Measurements from ENCODE around the gene PXDN. TPM values are rescaled to one million over a fixed set of nuclear protein-coding genes. Genes with fewer than 3 reads are reported as not detected.

Gene PXDN
- total and polyA plus RNA-seq, 8 donors, result 2.0 to 21.1 (median 4.2) TPM

DNA sequence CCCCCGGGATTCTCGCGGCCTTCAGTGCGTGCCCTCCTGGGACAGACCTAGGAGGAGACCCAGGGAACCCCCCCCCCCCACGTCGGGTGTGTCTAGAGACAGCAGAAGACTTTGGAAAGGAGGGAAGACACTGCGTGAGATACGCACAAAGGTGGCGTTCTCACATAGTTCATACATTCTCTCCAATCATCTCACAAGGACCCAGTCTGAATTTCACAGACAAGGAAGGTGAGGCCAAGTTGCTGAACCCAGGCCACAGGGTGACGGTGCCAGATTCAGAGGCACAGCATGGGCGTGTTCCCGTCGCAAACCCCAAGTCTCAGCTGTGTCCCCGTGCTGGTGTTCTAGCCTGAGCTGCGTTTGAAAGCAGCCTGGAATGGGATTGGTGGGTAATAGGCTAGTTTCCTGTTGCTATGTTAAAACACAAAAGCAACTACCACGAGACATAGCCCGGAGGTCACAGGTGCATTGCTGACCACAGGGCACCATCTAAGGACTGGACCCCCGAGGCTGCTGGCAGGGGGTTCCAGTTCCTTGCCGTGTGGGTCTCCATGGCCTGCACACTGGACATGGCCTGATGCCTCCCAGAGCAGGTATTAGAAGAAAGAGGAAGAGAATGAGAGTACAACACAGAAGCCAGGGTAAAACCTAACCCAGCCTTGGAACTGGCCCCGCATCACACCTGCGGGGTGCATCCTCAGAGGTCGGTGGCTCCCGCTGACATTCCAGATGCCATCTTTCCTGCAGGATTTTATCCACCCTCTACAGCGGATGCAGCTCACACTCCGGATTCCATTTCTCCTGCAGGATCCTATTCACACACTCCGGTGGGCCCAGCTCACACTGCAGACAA, 1.1 kb upstream of the PXDN start:
- ATAC-seq, result no peak
- no peaks in the 10 kb centered on the region for H3K9me3 ChIP-seq
- peaks cover 0 to 6% (median 0%) of the 10 kb centered on the region in 4 donors for H3K27me3 ChIP-seq
- H3K36me3 ChIP-seq, result no peaks in the 10 kb centered on the region
- WGBS, 2 donors, result 51 to 59% methylated on average over 26 of the region's 26 CpGs
- H3K4me3 ChIP-seq, result peak overlapping the region in 2 of 4 donors; percentile 25 to 50
- intact Hi-C loops (cut with DNase I), result loop anchor here in 1 of 3 donors (10.0 kb wide), 1 partner anchor 151 kb away; no protein-coding TSS in a partner anchor
- DNase-seq, result peak in 2 of 6 donors; percentile 3 to 24
- H3K27ac ChIP-seq, result no peak overlapping the region
- TF ChIP-seq, protein P1, sequence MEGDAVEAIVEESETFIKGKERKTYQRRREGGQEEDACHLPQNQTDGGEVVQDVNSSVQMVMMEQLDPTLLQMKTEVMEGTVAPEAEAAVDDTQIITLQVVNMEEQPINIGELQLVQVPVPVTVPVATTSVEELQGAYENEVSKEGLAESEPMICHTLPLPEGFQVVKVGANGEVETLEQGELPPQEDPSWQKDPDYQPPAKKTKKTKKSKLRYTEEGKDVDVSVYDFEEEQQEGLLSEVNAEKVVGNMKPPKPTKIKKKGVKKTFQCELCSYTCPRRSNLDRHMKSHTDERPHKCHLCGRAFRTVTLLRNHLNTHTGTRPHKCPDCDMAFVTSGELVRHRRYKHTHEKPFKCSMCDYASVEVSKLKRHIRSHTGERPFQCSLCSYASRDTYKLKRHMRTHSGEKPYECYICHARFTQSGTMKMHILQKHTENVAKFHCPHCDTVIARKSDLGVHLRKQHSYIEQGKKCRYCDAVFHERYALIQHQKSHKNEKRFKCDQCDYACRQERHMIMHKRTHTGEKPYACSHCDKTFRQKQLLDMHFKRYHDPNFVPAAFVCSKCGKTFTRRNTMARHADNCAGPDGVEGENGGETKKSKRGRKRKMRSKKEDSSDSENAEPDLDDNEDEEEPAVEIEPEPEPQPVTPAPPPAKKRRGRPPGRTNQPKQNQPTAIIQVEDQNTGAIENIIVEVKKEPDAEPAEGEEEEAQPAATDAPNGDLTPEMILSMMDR (IDR thresholded peaks at IDR 0.05), result no peak
- no peaks in the 10 kb centered on the region for H3K4me1 ChIP-seq
- no peak for FAIRE-seq

DNA sequence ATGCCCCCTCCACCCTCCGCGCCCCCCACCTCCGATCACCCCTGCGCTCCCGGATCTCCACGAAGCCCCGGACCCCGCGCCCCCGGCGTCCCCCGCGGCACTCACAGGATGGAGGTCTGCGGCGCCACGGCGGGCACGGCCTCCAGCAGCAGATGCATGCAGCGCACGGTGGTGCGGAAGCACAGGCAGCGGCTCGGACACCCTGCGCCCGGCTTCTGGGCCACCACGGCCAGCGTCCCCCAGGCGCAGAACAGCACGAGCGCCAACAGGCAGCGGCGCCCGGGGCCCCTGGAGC, 217 bp downstream of the PXDN start:
- H3K27me3 ChIP-seq, result peaks cover 0 to 6% (median 0%) of the 10 kb centered on the region in 4 donors
- no peaks in the 10 kb centered on the region for H3K36me3 ChIP-seq
- WGBS, 2 donors, result 1 to 2% methylated on average over 31 to 33 of the region's 33 CpGs
- FAIRE-seq (no peak), ATAC-seq (peak in 3 of 4 donors; percentile 10 to 40 (median 14)), DNase-seq (peak in 3 of 6 donors; percentile 10 to 68 (median 59))
- peak overlapping the region in 1 of 4 donors; percentile 12 for H3K27ac ChIP-seq
- intact Hi-C loops (cut with DNase I), result loop anchor here in 1 of 3 donors (10.0 kb wide), 1 partner anchor 149 kb away; no protein-coding TSS in a partner anchor
- no peaks in the 10 kb centered on the region for H3K4me1 ChIP-seq
- TF ChIP-seq, protein P1 (IDR thresholded peaks at IDR 0.05), result no peak
- peak overlapping the region in 3 of 4 donors; percentile 10 to 50 (median 25) for H3K4me3 ChIP-seq
- H3K9me3 ChIP-seq, result no peaks in the 10 kb centered on the region

DNA sequence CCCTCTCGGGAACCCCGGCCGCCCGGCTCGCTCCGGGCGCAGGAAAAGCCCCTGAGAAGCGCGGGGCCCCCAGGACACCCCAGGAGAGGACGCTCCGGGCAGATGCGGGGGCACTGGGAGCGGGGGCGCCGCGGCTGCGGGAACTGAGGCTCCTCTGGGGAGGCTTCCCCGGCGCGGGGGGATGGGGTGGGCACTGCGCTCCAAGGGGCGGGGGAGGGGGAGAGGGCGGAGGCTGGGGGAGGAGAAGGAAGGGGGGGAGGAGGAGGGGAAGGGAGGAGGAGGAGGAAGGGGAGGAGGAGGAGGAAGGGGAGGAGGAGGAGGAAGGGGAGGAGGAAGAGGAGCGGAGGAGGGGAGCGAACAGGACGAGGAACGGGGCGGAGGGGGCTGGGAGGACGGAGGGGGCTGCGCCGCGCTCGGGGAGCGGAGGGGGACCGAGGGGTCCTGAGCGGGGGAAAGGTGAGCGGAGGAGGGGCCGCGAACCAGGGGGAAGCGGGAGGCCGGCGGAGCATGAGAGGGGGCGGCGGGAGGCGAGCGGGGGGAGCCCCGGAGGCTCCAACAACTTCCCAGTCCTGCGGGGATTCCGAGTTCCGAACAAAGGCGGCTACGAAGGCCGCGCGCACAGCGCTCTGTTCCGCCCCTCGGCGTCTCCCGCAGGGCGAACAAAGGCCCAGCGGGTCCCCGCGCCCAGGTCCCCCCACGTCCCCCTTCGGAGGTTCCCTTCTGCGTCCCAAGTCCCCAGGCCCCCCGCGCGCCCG, 742 bp downstream of the PXDN start:
- no peak for FAIRE-seq
- Histone ChIP-seq H3K27ac (peak overlapping the region in 2 of 4 donors; percentile 59 to 63), H3K27me3 (peaks cover 0 to 6% (median 0%) of the 10 kb centered on the region in 4 donors), H3K9me3 (no peaks in the 10 kb centered on the region), H3K4me3 (peak overlapping the region; percentile 18 to 50 (median 22)), H3K4me1 (no peaks in the 10 kb centered on the region), H3K36me3 (no peaks in the 10 kb centered on the region)
- TF ChIP-seq, protein P1 (IDR thresholded peaks at IDR 0.05), result no peak
- intact Hi-C loops (cut with DNase I), result loop anchor here in 1 of 3 donors (10.0 kb wide), 1 partner anchor 149 kb away; no protein-coding TSS in a partner anchor
- peak; percentile 26 to 34 (median 30) for ATAC-seq
- 0 to 3% methylated on average over 35 to 67 of the region's 71 CpGs for WGBS, 2 donors
- peak in 2 of 6 donors; percentile 6 to 63 for DNase-seq

DNA sequence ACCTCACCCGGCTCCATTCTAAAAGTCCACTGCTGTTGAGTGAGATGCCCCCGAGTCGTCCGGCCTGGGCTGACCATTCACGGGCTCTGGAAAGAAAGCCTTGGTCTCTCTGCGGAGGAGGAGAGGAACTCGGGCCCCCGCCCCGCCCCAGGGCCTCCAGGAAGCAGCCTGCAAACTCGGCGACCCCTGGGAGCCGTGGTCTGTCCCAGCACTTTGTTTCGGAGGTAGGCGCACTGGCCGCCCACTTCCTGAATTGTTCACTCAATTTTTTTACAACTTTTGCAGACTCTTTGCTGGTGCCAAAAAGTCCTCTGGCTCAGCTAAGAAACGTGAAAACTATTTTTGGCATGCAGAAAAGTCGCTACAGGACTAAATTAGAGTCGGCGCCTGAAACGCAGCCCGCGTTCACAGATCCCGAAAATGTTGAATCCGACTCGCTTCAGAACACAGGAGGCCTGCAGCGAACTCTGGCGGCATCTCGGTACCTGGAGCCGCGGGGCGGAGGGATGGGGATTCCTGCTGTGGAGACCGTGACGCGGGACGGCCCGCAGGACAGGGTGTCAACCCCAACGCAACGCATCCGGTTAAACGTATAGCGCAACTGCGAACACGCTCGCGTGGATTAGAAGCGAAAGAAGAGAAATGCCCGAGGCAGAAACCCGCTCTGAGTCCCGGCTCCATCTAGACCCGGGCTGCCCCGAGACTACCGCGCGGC, 1.5 kb downstream of the PXDN start:
- ATAC-seq (peak; percentile 30 to 83 (median 72)), FAIRE-seq (no peak), DNase-seq (peak in 2 of 6 donors; percentile 36 to 38)
- Histone ChIP-seq H3K4me3 (peak overlapping the region; percentile 18 to 50 (median 20)), H3K4me1 (no peaks in the 10 kb centered on the region), H3K9me3 (no peaks in the 10 kb centered on the region), H3K36me3 (no peaks in the 10 kb centered on the region), H3K27ac (peak overlapping the region in 2 of 4 donors; percentile 59 to 63), H3K27me3 (peaks cover 0 to 6% (median 0%) of the 10 kb centered on the region in 4 donors)
- 4 to 6% methylated on average over 54 of the region's 54 CpGs for WGBS, 2 donors
- intact Hi-C loops (cut with DNase I), result loop anchor here in 1 of 3 donors (10.0 kb wide), 1 partner anchor 148 kb away; no protein-coding TSS in a partner anchor
- TF ChIP-seq, protein P1 (IDR thresholded peaks at IDR 0.05), result no peak
